NCI-H748 (cell line): ENCODE results near the gene SLC8A2.

Source experiments
- DNase-seq: peaks from one replicate; lab custom pipeline; 2025; ENCODE audit not compliant: unreplicated experiment; lab: John Stamatoyannopoulos, UW

SLC8A2 gene

GRCh38 chr19:47464675-47465419 is 6.8 kb downstream of the SLC8A2 start:
- DNase-seq = no peak

GRCh38 chr19:47461876-47462275 is 9.8 kb downstream of the SLC8A2 start:
- no peak for DNase-seq

GRCh38 chr19:47459477-47459876 is 12.2 kb downstream of the SLC8A2 start:
- DNase-seq = no peak

GRCh38 chr19:47458672-47459071 is 13.0 kb downstream of the SLC8A2 start:
- DNase-seq = no peak

- no peak for DNase-seq
These were observed 14.8 kb downstream of the SLC8A2 start for GRCh38 chr19:47456721-47457474.

GRCh38 chr19:47450478-47450877 is 21.2 kb downstream of the SLC8A2 start:
- DNase-seq = no peak

GRCh38 chr19:47448360-47448727 is 23.3 kb downstream of the SLC8A2 start:
- no peak for DNase-seq

GRCh38 chr19:47447470-47448359 is 24.0 kb downstream of the SLC8A2 start:
- DNase-seq = peak; percentile 68

- DNase-seq = peak; percentile 68
These were observed 24.9 kb downstream of the SLC8A2 start for GRCh38 chr19:47446534-47447469.

- DNase-seq = peak; percentile 83
These were observed 25.7 kb downstream of the SLC8A2 start for GRCh38 chr19:47445937-47446402.

- DNase-seq = no peak
These were observed 26.2 kb downstream of the SLC8A2 start for GRCh38 chr19:47445527-47445926.

- DNase-seq = no peak
These were observed 27.3 kb downstream of the SLC8A2 start for GRCh38 chr19:47444388-47444821.

- DNase-seq = no peak
These were observed 28.4 kb downstream of the SLC8A2 start for GRCh38 chr19:47443331-47443730.

GRCh38 chr19:47438793-47439220 is 32.9 kb downstream of the SLC8A2 start:
- DNase-seq = peak; percentile 45

- DNase-seq = no peak
These were observed 34.2 kb downstream of the SLC8A2 start for GRCh38 chr19:47437500-47437899.

GRCh38 chr19:47436712-47437401 is 34.8 kb downstream of the SLC8A2 start:
- peak; percentile 90 for DNase-seq

- no peak for DNase-seq
These were observed 35.7 kb downstream of the SLC8A2 start for GRCh38 chr19:47435883-47436417.

- DNase-seq = no peak
These were observed 36.5 kb downstream of the SLC8A2 start for GRCh38 chr19:47435196-47435595.

GRCh38 chr19:47434088-47434487 is 37.6 kb downstream of the SLC8A2 start:
- DNase-seq = no peak
